HepG2 (cell line): ENCODE measurements around the gene GDA. TPM values are rescaled to one million over a fixed set of nuclear protein-coding genes. Genes with fewer than 3 reads are reported as not detected.

Experiments
- ARID2 ChIP-seq: sonication (generic); formaldehyde crosslinking; IDR thresholded peaks from 2 replicates; pipeline ENCODE4 v1.8.1; 2022; ENCODE audit warnings: mild to moderate bottlenecking, missing genetic modification reagents, borderline replicate concordance
- CREM ChIP-seq, 2 experiments: sonication (generic) in 1 of 2; formaldehyde crosslinking in 1 of 2; IDR thresholded peaks; 2 replicates each; pipeline versions ENCODE4 v1.4.0 to v1.6.1; 2016 to 2020; ENCODE audit warnings: antibody characterized with exemption in 1 of 2, mild to moderate bottlenecking in 1 of 2, missing genetic modification reagents in 1 of 2
- ETV5 ChIP-seq: IDR thresholded peaks from 2 replicates; pipeline ENCODE4 v1.6.1; 2018; ENCODE audit warnings: missing biosample characterization, missing genetic modification reagents, inconsistent platforms, borderline replicate concordance
- HDAC2 ChIP-seq: sonication (generic); formaldehyde crosslinking; IDR thresholded peaks from 2 replicates; pipeline ENCODE4 v1.4.0; 2020; ENCODE audit warnings: missing genetic modification reagents
- HMG20B ChIP-seq: conservative IDR thresholded peaks from 2 replicates; pipeline ENCODE4 v1.6.1; 2016; ENCODE audit warnings: missing genetic modification reagents, missing compliant biosample characterization
- KDM5B ChIP-seq: sonication (generic); formaldehyde crosslinking; IDR thresholded peaks from 2 replicates; pipeline ENCODE4 v1.4.0; 2020; ENCODE audit warnings: missing genetic modification reagents, mild to moderate bottlenecking, borderline replicate concordance
- MTA1 ChIP-seq: sonication (generic); formaldehyde crosslinking; IDR thresholded peaks from 2 replicates; pipeline ENCODE4 v1.4.0; 2020; ENCODE audit warnings: missing genetic modification reagents, mild to moderate bottlenecking, borderline replicate concordance
- MTERF4 ChIP-seq: sonication (generic); formaldehyde crosslinking; IDR thresholded peaks from 2 replicates; pipeline ENCODE4 v1.8.0; 2023; ENCODE audit warnings: mild to moderate bottlenecking, missing genetic modification reagents
- MYPOP ChIP-seq: sonication (generic); formaldehyde crosslinking; IDR thresholded peaks from 2 replicates; pipeline ENCODE4 v1.8.1; 2023; ENCODE audit warnings: mild to moderate bottlenecking, moderate library complexity, missing genetic modification reagents
- NR2C2 ChIP-seq: sonication (generic); formaldehyde crosslinking; IDR thresholded peaks from 2 replicates; pipeline ENCODE4 v1.4.0; 2020; ENCODE audit warnings: missing genetic modification reagents, mild to moderate bottlenecking, moderate library complexity, borderline replicate concordance
- PHF21A ChIP-seq: sonication (generic); formaldehyde crosslinking; IDR thresholded peaks from 2 replicates; pipeline ENCODE4 v1.5.0; 2020; ENCODE audit warnings: mild to moderate bottlenecking, missing genetic modification reagents
- POLR2G ChIP-seq: fragments of 200-400 bp; formaldehyde crosslinking; IDR thresholded peaks from 2 replicates; pipeline ENCODE4 v1.6.1; 2018; ENCODE audit warnings: mild to moderate bottlenecking, low read depth, low read length, moderate library complexity
- TCF7 ChIP-seq: sonication (generic); IDR thresholded peaks from 2 replicates; pipeline ENCODE4 v1.6.1; 2016; ENCODE audit warnings: antibody characterized with exemption, low read depth
- THAP9 ChIP-seq: sonication (generic); formaldehyde crosslinking; IDR thresholded peaks from 2 replicates; pipeline ENCODE4; 2020; ENCODE audit warnings: missing genetic modification reagents, mild to moderate bottlenecking, borderline replicate concordance
- YY1 ChIP-seq: IDR thresholded peaks from 2 replicates; pipeline ENCODE4 v1.6.1; 2011; ENCODE audit warnings: low read length, low read depth, moderate library complexity, mild to moderate bottlenecking; ENCODE audit not compliant: insufficient read depth, insufficient replicate concordance
- ZBTB7B ChIP-seq: sonication (generic); formaldehyde crosslinking; IDR thresholded peaks from 2 replicates; pipeline ENCODE4 v1.4.0; 2020; ENCODE audit warnings: missing genetic modification reagents
- ZNF318 ChIP-seq: sonication (generic); formaldehyde crosslinking; IDR thresholded peaks from 2 replicates; pipeline ENCODE4 v1.4.0; 2020; ENCODE audit warnings: mild to moderate bottlenecking, missing genetic modification reagents
- polyA plus RNA-seq, 8 experiments: library from polyadenylated mRNA; depleted of rRNA in 3 of 8; stranded (reverse) in 7 of 8; unstranded in 1 of 8; fragments of >200 nt; fragmentation: Illumina TruSeq in 4 of 8; extraction: Trizol in 4 of 8; gene quantifications; 2 replicates each; pipeline versions ENCODE4 v1.2.1 to v1.2.3, GENCODE V29; 2011 to 2016; ENCODE audit warnings: low read depth in 4 of 8, missing spikeins in 1 of 8, mixed read lengths in 1 of 8; ENCODE audit not compliant: insufficient read depth in 1 of 8
- total RNA-seq, 5 experiments: library from RNA; depleted of rRNA; stranded (reverse); fragments of >200 nt; fragmentation: Illumina TruSeq; extraction: Trizol; gene quantifications; 2 replicates each; pipeline ENCODE4 v1.2.3, GENCODE V29; 2016; ENCODE audit warnings: low read depth in 1 of 5

GDA gene
- total and polyA plus RNA-seq, 2 of the 13 experiments (the other 11 are each of a cell fraction or from before 2014, with no cell fraction given): 0.15 to 0.99 TPM

GRCh38 chr9:72127753-72128152 is 21.5 kb upstream of the GDA start (continued):
- TF ChIP-seq TCF7: peak; percentile 43
- TF ChIP-seq ETV5 (CRISPR knock-in tag): peak; percentile 25; the same call in 1 of the 2 replicates
- TF ChIP-seq KDM5B (CRISPR knock-in tag): no peak
- no peak for TF ChIP-seq MTA1 (CRISPR knock-in tag)
- TF ChIP-seq CREM (IDR thresholded peaks at IDR 0.05): peak; percentile 42
- TF ChIP-seq CREM (CRISPR knock-in tag; IDR thresholded peaks at IDR 0.05): no peak
- TF ChIP-seq YY1: no peak
- no peak for TF ChIP-seq ARID2
- no peak for TF ChIP-seq POLR2G
- no peak for TF ChIP-seq MTERF4
- 0 out of 2 replicates have a peak, but pooled peaks have one; percentile 41 for TF ChIP-seq HDAC2 (CRISPR knock-in tag)
- no peak for TF ChIP-seq ZBTB7B (CRISPR knock-in tag)
- TF ChIP-seq PHF21A (CRISPR knock-in tag): no peak
- TF ChIP-seq NR2C2 (CRISPR knock-in tag): peak; percentile 55; the same call in 1 of the 2 replicates
- no peak for TF ChIP-seq ZNF318 (CRISPR knock-in tag)
- no peak for TF ChIP-seq HMG20B (CRISPR knock-in tag)
- no peak for TF ChIP-seq MYPOP (CRISPR knock-in tag)
- TF ChIP-seq THAP9 (CRISPR knock-in tag): no peak
